Neural cell (in vitro differentiated cells): ENCODE measurements around the gene FOXD2. TPM values are rescaled to one million over a fixed set of nuclear protein-coding genes. Genes with fewer than 3 reads are reported as not detected.

ENCODE experiments used
- H2AFZ ChIP-seq: fragments of 200-600, 300-800 bp; sonication (generic), shearing (Covaris generic); 2 replicates; pipeline ENCODE4 v1.6.0; 2014; ENCODE audit warnings: low read depth, mild to moderate bottlenecking, antibody characterized with exemption, low read length, moderate library complexity
- H3F3A ChIP-seq: fragments of 200-600 bp; shearing (Covaris generic); 2 replicates; pipeline ENCODE4 v1.6.1; 2016; ENCODE audit warnings: mild to moderate bottlenecking, moderate library complexity, mixed read lengths, antibody characterized with exemption, low read length; ENCODE audit not compliant: insufficient read depth, poor library complexity, severe bottlenecking
- H3K27ac ChIP-seq: fragments of 200-600, 300-800 bp; sonication (generic), shearing (Covaris generic); 2 replicates; pipeline ENCODE4 v1.5.1; 2014; ENCODE audit warnings: mild to moderate bottlenecking, low read length, moderate library complexity
- H3K27me3 ChIP-seq: fragments of 300-800, 200-600 bp; sonication (generic), shearing (Covaris generic); 2 replicates; pipeline ENCODE4 v1.6.0; 2014; ENCODE audit warnings: mild to moderate bottlenecking, low read depth, low read length, moderate library complexity; ENCODE audit not compliant: insufficient read depth
- H3K36me3 ChIP-seq: fragments of 300-800, 200-600 bp; sonication (generic), shearing (Covaris generic); 2 replicates; pipeline ENCODE4 v1.5.1; 2014; ENCODE audit warnings: mild to moderate bottlenecking, antibody characterized with exemption, low read length, moderate library complexity; ENCODE audit not compliant: insufficient read depth
- H3K4me2 ChIP-seq: fragments of 300-800, 200-600 bp; sonication (generic), shearing (Covaris generic); 2 replicates; pipeline ENCODE4 v1.6.0; 2014; ENCODE audit warnings: mild to moderate bottlenecking, low read length
- H3K4me3 ChIP-seq: fragments of 300-800, 200-600 bp; sonication (generic), shearing (Covaris generic); 2 replicates; pipeline ENCODE4 v1.5.1; 2014; ENCODE audit warnings: mild to moderate bottlenecking, low read length, moderate library complexity
- H3K79me2 ChIP-seq: fragments of 200-600 bp; shearing (Covaris generic); replicated peaks from 2 replicates; pipeline ENCODE4 v1.6.0; 2014; ENCODE audit warnings: mild to moderate bottlenecking, low read length, moderate library complexity; ENCODE audit not compliant: insufficient read depth
- H3K9ac ChIP-seq: fragments of 300-800, 200-600 bp; sonication (generic), shearing (Covaris generic); 2 replicates; pipeline ENCODE4 v1.6.1; 2016; ENCODE audit warnings: mild to moderate bottlenecking, low read length, mixed read lengths
- H3K9me2 ChIP-seq: fragments of 200-600 bp; shearing (Covaris generic); 2 replicates; pipeline ENCODE4 v1.6.1; 2016; ENCODE audit warnings: mild to moderate bottlenecking, low read length, mixed read lengths; ENCODE audit not compliant: insufficient read depth
- H3K9me3 ChIP-seq: fragments of 200-600, 300-800 bp; sonication (generic), shearing (Covaris generic); 2 replicates; pipeline ENCODE4 v1.6.1; 2016; ENCODE audit warnings: mild to moderate bottlenecking, mixed run types, low read length, moderate library complexity, mixed read lengths
- H4K20me1 ChIP-seq: fragments of 200-600 bp; shearing (Covaris generic); 2 replicates; pipeline ENCODE4 v1.6.1; 2016; ENCODE audit warnings: mild to moderate bottlenecking, mixed run types; ENCODE audit not compliant: insufficient read depth
- EP300 ChIP-seq: fragments of 450-650 bp; conservative IDR thresholded peaks from 2 replicates; pipeline ENCODE4 v1.6.1; 2014; ENCODE audit warnings: antibody characterized with exemption, mild to moderate bottlenecking, moderate library complexity; ENCODE audit not compliant: poor library complexity, severe bottlenecking
- EZH2 ChIP-seq: fragments of 200-600, 300-800 bp; shearing (Covaris generic), sonication (generic); IDR thresholded peaks from 2 replicates; pipeline ENCODE4 v1.6.1; 2014; ENCODE audit warnings: antibody characterized with exemption, low read length, borderline replicate concordance, mild to moderate bottlenecking; ENCODE audit not compliant: insufficient read depth, poor library complexity, severe bottlenecking
- MXI1 ChIP-seq: fragments of 450-650 bp; conservative IDR thresholded peaks from 2 replicates; pipeline ENCODE4 v1.6.1; 2014; ENCODE audit warnings: antibody characterized with exemption, mild to moderate bottlenecking; ENCODE audit not compliant: poor library complexity, severe bottlenecking
- POLR2AphosphoS5 ChIP-seq: IDR thresholded peaks from 2 replicates; pipeline ENCODE4 v1.6.1; 2012
- RAD21 ChIP-seq: fragments of 450-650 bp; conservative IDR thresholded peaks from 2 replicates; pipeline ENCODE4 v1.6.1; 2014; ENCODE audit warnings: antibody characterized with exemption, mild to moderate bottlenecking, moderate library complexity
- SMC3 ChIP-seq: fragments of 450-650 bp; conservative IDR thresholded peaks from 2 replicates; pipeline ENCODE4 v1.6.1; 2014; ENCODE audit warnings: antibody characterized with exemption, mild to moderate bottlenecking, moderate library complexity; ENCODE audit not compliant: poor library complexity
- TAF1 ChIP-seq: IDR thresholded peaks from 2 replicates; pipeline ENCODE4 v1.6.1; 2012; ENCODE audit warnings: low read depth
- polyA plus RNA-seq: library from polyadenylated mRNA; depleted of rRNA; stranded (reverse); fragments of >200 nt; gene quantifications from 2 replicates; pipeline ENCODE4 v1.2.3, GENCODE V29; 2014
- TF ChIP-seq, protein P1 (sequence below): IDR thresholded peaks from 2 replicates; pipeline ENCODE4 v1.6.1; 2012; ENCODE audit warnings: borderline replicate concordance
- TF ChIP-seq, protein P2 (sequence below): fragments of 450-650 bp; IDR thresholded peaks from 2 replicates; pipeline ENCODE4 v1.5.1; 2014; ENCODE audit warnings: antibody characterized with exemption, mild to moderate bottlenecking, moderate library complexity; ENCODE audit not compliant: poor library complexity, severe bottlenecking

The FOXD2 gene
- polyA plus RNA-seq, 1 donor from 2014 or later: not detected

DNA sequence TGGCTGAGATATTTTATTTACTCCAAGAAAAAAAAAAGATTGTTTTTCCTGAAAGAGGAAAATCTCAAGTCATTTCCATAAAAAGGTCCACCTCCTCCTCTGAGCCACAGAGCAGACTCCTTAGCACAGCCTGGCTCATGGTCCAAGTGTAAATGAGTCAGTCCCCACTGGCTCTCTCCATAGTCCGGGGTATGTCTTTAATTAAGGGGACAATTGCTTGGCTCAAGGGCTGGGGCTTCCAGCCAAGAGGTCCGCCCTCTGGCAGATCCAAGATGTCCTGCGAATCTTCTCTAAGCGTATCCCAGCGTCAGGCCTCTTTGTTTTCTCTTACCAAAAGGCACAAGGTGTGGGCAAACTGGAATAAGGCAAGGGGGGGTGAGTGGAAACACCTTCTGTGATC lies 33.3 kb downstream of the FOXD2 start:
- Histone ChIP-seq H2AFZ (no peak overlapping the region), H4K20me1 (no peaks in the 10 kb centered on the region), H3K27ac (no peak overlapping the region), H3K9ac (no peak overlapping the region), H3K36me3 (no peaks in the 10 kb centered on the region), H3K4me3 (no peak overlapping the region), H3F3A (no peaks in the 10 kb centered on the region), H3K27me3 (no peaks in the 10 kb centered on the region), H3K4me2 (no peak overlapping the region), H3K79me2 (no peaks in the 10 kb centered on the region), H3K9me3 (no peaks in the 10 kb centered on the region), H3K9me2 (no peaks in the 10 kb centered on the region)
- no peak for TF ChIP-seq RAD21
- TF ChIP-seq EZH2: no peak
- TF ChIP-seq SMC3: no peak
- TF ChIP-seq MXI1: no peak
- TF ChIP-seq, protein P1, sequence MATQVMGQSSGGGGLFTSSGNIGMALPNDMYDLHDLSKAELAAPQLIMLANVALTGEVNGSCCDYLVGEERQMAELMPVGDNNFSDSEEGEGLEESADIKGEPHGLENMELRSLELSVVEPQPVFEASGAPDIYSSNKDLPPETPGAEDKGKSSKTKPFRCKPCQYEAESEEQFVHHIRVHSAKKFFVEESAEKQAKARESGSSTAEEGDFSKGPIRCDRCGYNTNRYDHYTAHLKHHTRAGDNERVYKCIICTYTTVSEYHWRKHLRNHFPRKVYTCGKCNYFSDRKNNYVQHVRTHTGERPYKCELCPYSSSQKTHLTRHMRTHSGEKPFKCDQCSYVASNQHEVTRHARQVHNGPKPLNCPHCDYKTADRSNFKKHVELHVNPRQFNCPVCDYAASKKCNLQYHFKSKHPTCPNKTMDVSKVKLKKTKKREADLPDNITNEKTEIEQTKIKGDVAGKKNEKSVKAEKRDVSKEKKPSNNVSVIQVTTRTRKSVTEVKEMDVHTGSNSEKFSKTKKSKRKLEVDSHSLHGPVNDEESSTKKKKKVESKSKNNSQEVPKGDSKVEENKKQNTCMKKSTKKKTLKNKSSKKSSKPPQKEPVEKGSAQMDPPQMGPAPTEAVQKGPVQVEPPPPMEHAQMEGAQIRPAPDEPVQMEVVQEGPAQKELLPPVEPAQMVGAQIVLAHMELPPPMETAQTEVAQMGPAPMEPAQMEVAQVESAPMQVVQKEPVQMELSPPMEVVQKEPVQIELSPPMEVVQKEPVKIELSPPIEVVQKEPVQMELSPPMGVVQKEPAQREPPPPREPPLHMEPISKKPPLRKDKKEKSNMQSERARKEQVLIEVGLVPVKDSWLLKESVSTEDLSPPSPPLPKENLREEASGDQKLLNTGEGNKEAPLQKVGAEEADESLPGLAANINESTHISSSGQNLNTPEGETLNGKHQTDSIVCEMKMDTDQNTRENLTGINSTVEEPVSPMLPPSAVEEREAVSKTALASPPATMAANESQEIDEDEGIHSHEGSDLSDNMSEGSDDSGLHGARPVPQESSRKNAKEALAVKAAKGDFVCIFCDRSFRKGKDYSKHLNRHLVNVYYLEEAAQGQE: no peak
- TF ChIP-seq, protein P2, sequence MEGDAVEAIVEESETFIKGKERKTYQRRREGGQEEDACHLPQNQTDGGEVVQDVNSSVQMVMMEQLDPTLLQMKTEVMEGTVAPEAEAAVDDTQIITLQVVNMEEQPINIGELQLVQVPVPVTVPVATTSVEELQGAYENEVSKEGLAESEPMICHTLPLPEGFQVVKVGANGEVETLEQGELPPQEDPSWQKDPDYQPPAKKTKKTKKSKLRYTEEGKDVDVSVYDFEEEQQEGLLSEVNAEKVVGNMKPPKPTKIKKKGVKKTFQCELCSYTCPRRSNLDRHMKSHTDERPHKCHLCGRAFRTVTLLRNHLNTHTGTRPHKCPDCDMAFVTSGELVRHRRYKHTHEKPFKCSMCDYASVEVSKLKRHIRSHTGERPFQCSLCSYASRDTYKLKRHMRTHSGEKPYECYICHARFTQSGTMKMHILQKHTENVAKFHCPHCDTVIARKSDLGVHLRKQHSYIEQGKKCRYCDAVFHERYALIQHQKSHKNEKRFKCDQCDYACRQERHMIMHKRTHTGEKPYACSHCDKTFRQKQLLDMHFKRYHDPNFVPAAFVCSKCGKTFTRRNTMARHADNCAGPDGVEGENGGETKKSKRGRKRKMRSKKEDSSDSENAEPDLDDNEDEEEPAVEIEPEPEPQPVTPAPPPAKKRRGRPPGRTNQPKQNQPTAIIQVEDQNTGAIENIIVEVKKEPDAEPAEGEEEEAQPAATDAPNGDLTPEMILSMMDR: no peak
- TF ChIP-seq TAF1: no peak
- no peak for TF ChIP-seq POLR2AphosphoS5
- TF ChIP-seq EP300: no peak

DNA sequence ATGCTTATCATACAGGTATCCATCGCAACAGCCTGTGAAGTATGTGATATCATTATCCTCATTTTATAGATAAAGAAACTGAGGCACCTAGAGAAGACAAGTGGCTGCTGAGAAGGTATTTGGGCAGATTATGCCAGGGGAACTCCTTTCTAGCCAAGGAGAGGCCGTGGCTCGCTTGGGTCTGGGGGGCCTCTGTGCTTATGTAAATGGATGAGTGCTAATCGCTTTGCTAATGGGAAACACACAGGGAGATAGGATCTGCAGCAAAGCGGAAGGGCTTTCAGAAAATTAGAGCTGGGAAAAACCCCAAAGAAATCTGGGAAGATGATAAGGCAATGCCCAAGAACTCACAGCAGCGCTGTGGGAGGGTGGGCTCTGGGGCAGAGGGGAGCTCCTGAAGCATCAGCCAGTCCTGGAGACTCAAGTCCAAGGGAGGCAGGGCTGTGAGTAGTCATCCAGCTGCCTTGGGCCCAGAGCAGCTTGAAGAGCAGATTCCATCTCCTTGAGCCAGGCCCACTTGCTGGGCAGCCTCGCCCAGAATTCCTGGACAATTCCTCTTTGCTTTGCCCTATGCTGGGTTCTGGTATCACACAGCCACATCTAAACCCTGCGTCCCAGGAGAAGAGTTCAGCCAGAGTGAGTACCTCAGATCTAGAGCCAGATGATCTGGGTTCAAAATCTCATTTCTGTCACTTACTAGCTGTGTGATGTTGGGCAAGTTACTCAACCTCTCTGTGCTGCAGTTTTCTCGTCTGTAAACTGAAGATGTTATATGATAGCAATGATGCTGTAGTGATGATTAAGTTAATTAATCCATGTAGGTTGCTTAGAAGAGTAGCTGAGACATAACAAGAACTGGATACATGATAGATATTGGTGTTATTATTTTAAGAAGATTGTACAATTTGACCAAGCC lies 36.7 kb downstream of the FOXD2 start:
- no peak overlapping the region for H3K4me3 ChIP-seq
- no peaks in the 10 kb centered on the region for H3K27me3 ChIP-seq
- no peak overlapping the region for H3K4me2 ChIP-seq
- no peak overlapping the region for H2AFZ ChIP-seq
- H3K36me3 ChIP-seq: no peaks in the 10 kb centered on the region
- no peaks in the 10 kb centered on the region for H3K79me2 ChIP-seq
- no peaks in the 10 kb centered on the region for H3K9me2 ChIP-seq
- H3F3A ChIP-seq: no peaks in the 10 kb centered on the region
- no peaks in the 10 kb centered on the region for H3K9me3 ChIP-seq
- no peaks in the 10 kb centered on the region for H4K20me1 ChIP-seq
- no peak for TF ChIP-seq EZH2
- TF ChIP-seq, protein P2: no peak
- no peak for TF ChIP-seq RAD21
- TF ChIP-seq SMC3: no peak
- TF ChIP-seq, protein P1: no peak
- TF ChIP-seq POLR2AphosphoS5: no peak
- no peak for TF ChIP-seq MXI1
- TF ChIP-seq EP300: no peak
- no peak for TF ChIP-seq TAF1
- no peak overlapping the region for H3K27ac ChIP-seq
- no peak overlapping the region for H3K9ac ChIP-seq
